ENCODE data around the gene TTLL5.

GRCh38 chr14:75734854-75735253 lies 73.8 kb downstream of the TTLL5 start:
- TF ChIP-seq ATF4 (CRISPR knock-in tag; IDR thresholded peaks at IDR 0.05), result no peak
- no peak for TF ChIP-seq NONO (IDR thresholded peaks at IDR 0.05; ENCODE audit: low read depth in 2 of 2, low read length in 1 of 2)
- no peak for TF ChIP-seq TEAD1 (CRISPR knock-in tag; IDR thresholded peaks at IDR 0.05)
- no peak for TF ChIP-seq CTCF (IDR thresholded peaks at IDR 0.05 in 2 of 3, conservative IDR thresholded peaks at IDR 0.05 in 1 of 3; ENCODE audit: insufficient read depth in 2 of 3, low read depth in 1 of 3, low read length in 3 of 3)
- TF ChIP-seq HCFC1 (IDR thresholded peaks at IDR 0.05; ENCODE audit: low read depth, low read length), result no peak
- TF ChIP-seq PKNOX1 (IDR thresholded peaks at IDR 0.05), result no peak
